GM12875 (cell line): ENCODE measurements around the gene HMCES.

Source experiments
- H3K4me3 ChIP-seq: one replicate; pipeline ENCODE4 v1.5.1; 2011; ENCODE audit warnings: low read depth, low read length, control low read depth
- TF ChIP-seq, protein P1 (sequence below): IDR thresholded peaks from 2 replicates; pipeline ENCODE4 v1.5.1; 2011; ENCODE audit warnings: low read depth, mild to moderate bottlenecking, control low read depth, inconsistent platforms, low read length, moderate library complexity, borderline replicate concordance; ENCODE audit not compliant: insufficient read depth

HMCES gene

DNA sequence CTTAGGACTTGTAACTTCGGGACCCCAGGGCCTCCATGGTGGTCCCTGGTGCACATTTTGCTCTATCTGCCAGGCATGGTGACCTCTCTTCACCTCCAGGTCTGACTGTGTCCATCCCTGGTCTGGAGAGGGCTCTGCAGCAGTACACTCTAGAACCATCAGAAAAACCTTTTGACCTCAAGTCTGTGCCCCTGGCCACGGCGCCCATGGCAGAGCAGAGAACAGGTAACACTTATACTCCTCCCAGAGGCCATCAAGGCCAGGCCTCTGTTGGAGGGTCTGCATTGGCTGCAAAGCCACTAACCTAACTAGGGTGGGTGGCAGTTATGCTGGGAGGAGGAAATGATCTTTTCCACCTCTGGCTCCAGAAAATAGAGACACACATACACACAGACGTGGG lies 10.3 kb upstream of the HMCES start:
- H3K4me3 ChIP-seq, result no peak overlapping the region
- TF ChIP-seq, protein P1, sequence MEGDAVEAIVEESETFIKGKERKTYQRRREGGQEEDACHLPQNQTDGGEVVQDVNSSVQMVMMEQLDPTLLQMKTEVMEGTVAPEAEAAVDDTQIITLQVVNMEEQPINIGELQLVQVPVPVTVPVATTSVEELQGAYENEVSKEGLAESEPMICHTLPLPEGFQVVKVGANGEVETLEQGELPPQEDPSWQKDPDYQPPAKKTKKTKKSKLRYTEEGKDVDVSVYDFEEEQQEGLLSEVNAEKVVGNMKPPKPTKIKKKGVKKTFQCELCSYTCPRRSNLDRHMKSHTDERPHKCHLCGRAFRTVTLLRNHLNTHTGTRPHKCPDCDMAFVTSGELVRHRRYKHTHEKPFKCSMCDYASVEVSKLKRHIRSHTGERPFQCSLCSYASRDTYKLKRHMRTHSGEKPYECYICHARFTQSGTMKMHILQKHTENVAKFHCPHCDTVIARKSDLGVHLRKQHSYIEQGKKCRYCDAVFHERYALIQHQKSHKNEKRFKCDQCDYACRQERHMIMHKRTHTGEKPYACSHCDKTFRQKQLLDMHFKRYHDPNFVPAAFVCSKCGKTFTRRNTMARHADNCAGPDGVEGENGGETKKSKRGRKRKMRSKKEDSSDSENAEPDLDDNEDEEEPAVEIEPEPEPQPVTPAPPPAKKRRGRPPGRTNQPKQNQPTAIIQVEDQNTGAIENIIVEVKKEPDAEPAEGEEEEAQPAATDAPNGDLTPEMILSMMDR, result no peak

DNA sequence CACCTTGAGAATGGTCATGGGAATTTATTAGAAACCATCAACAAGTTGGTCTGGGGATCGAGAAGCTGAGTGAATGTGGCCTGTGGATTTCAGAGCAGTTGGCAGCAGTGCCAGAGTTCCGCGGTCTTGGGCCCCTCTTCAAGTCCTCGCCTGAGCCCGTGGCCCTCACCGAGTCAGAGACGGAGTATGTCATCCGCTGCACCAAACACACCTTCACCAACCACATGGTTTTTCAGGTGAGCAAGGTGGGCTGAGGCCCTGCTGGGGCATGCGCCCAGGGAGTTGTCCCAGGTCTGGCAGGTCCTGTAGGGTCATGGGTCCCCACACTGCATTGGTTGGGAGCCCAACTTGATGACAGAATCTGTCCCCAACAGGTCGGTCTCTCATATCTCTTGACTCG lies 7.0 kb upstream of the HMCES start:
- TF ChIP-seq, protein P1, result no peak
- H3K4me3 ChIP-seq, result no peak overlapping the region

DNA sequence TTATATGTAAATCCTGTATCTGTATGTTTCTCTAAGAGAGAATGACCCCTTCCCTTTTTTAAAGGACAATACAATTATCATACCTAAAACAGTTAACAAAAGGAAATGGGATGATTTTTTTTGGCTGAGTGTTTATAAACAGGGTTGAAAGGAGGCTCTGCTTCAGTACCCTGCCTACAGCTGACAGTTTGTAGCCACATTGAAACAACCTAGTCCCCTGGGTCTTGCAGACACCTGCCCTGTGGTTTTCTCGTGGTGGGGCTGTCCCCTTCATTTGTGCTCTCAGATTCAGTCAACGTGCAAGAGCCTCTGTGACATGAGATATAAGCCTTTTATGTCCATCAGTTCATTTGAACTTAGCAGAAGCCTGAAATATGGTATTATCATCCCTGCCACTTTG lies 2.3 kb upstream of the HMCES start:
- TF ChIP-seq, protein P1, result no peak
- H3K4me3 ChIP-seq, result no peak overlapping the region

DNA sequence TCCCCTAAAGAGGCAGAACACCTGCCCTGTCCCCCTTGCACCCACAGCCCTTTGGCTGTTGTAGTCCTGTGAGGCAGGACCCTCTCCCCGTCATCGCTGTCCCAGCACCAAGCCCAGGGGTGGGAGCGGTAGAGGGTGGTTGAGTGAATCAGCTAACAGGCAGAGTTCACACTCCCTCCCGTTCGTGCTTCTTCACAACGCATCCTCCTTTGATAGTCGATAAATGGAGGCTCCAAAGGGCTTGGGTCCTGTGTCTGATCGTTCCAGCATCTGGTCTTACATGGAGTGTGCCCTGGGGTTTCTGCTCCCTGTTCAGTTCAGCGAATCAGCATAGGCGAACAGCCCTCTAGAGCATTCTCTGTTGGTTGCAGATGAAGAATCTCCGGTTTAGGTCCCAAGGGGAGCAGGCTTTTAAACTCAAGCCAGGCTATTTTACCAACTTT lies 820 bp upstream of the HMCES start:
- TF ChIP-seq, protein P1, result no peak
- no peak overlapping the region for H3K4me3 ChIP-seq

DNA sequence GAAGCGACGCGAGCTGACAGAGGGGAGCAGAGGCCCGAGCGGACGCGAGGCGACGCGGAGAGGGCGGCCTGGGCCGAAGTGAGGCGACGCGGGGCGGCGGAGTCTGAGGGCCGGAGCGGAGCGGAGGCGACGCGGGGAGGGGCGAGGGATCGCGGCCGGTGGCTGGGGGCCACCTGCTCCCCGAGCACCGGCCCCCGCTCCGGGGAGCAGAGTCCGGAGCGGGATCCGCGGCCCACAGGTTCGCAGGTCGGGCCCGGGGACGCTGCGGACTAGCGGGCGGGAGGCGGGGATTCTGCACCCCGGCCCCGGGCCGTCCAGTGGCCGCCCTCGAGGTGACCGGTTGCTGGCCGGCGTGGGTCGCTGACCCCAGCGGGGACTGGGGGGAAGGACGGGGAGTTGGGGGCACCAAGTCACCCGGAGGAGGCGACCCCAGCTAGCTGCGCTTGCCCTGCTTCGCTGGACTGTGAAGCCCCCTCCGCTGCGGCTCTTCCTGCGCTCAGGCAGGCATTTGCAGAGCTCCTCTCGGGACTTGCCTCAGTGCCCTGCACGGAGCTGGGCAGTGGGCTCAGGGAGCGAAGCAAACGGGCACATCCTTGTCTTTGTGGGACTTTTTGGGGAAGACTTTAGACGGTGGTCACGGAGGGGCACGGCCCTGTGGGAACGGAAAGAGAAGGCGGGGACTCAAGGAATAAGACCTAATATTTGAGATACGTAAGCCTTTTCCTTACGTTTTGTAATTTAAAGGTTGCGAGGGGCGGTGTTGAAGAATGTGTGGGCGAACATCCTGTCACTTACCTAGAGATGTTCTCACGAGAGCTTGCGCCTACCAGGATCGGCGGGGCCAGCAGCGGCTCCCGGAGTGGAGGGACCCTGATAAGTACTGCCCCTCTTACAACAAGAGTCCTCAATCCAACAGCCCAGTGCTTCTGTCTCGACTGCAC lies 566 bp downstream of the HMCES start:
- TF ChIP-seq, protein P1, result no peak
- H3K4me3 ChIP-seq, result peak overlapping the region; percentile 76

DNA sequence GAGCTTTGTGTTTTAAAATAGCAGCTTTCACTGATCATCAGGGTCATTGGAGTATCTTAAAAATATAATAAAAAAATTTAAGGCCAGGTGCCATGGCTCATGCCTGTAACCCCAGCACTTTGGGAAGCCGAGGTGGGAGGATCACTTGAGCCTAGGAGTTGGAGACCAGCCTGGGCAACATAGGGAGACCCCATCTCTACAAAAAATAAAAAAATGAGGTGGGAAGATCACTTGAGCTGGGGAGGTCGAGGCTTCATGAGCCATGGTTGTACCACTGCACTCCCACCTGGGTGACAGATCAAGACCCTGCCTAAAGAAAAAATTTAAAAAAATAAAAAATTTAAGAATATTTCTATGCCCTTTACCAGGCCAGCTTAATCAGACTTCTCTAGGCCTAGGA lies 1.5 kb downstream of the HMCES start:
- H3K4me3 ChIP-seq, result no peak overlapping the region
- TF ChIP-seq, protein P1, result no peak

DNA sequence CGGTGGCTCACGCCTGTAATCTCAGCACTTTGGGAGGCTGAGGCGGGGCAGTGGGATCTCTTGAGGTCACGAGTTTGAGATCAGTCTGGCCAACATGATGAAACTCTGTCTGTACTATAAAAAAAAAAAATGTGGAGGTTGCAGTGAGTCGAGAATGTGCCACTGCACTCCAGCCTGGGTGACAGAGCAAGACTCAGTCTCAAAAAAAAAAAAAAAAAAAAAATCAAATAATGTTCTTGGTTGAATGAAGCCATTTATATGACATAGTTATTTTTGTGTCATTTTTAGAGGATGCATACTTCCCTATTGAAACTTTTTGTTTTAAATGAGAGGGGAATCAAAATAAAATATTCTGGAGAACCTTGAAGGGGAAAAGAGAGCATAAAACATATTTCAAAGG lies 3.1 kb downstream of the HMCES start:
- TF ChIP-seq, protein P1, result no peak

More for the DNA sequence above, 3.1 kb downstream of the HMCES start:
- no peak overlapping the region for H3K4me3 ChIP-seq
